ENCODE measurements around the gene GPR137B.

The GPR137B gene

DNA sequence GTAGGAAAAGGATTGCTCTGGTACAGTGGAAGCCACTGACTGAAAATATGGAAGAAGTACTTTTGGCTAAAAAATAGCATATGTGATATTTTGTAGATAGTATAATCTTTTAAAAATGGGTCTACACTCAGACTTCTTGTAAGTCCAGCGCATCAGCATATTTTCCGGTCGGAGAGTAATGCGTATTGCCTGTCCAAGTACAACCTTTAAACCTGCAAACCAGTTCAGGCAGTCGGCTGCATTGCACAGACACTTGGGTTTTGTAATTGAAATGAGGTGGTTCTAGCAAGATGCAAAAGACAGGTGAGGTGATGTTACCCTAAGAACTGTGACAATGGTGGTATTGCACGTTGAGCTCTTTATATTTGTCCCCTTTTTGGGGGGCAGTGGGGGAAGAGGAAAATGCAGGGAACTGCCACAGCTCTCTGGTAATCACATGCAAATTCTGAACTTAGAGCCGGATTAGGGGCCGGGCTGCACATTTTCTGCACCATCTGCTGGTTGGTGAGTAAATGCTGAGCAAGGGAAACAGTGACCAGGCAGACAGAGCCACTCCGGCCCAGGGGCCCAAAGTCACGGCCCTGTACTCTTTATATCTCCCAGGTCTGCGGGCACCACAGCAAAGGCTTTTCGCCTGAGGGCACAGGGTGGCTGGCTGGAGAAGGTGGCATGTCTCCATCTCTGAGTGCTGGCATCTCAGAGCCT is 2.3 kb downstream of the GPR137B start:
- H3K79me2 ChIP-seq (ENCODE audit: control insufficient read depth, insufficient read depth, low read length, unreplicated experiment) = no peaks in the 10 kb centered on the region
- no peak overlapping the region for H3K27ac ChIP-seq (ENCODE audit: low read depth, low read length)
- H3K4me1 ChIP-seq (ENCODE audit: control insufficient read depth, insufficient read depth, low read length, unreplicated experiment) = peaks cover 4% of the 10 kb centered on the region
- H3K27me3 ChIP-seq (ENCODE audit: insufficient read depth, low read length) = peaks cover 17% of the 10 kb centered on the region
- H3K4me3 ChIP-seq (ENCODE audit: low read depth, low read length) = no peak overlapping the region
- no peaks in the 10 kb centered on the region for H3K36me3 ChIP-seq (ENCODE audit: insufficient read depth, low read length)
- no peak overlapping the region for H2AFZ ChIP-seq (ENCODE audit: low read length, unreplicated experiment)

DNA sequence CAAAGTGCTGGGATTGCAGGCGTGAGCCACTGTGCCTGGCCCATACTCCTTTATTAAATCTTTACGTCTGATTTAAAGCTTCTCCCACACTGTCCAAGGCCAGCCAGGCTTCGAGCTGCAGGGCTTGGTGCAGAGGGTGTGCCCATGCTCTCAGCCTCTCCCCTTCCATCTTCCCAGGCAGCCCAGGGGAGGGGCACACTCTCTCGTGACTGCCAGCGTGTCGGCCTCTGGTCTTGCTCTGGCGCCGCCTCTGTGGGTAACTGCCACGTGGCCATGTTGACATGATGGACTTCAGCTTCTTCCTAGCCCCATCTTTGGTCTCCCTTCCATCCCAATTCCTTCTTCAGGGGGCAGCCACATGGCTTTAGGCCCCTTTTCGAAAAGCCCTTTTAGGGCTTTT is 4.7 kb downstream of the GPR137B start:
- Histone ChIP-seq H3K36me3 (ENCODE audit: insufficient read depth, low read length) (no peaks in the 10 kb centered on the region), H3K4me3 (ENCODE audit: low read depth, low read length) (no peak overlapping the region), H3K79me2 (ENCODE audit: control insufficient read depth, insufficient read depth, low read length, unreplicated experiment) (no peaks in the 10 kb centered on the region), H3K27ac (ENCODE audit: low read depth, low read length) (no peak overlapping the region), H3K4me1 (ENCODE audit: control insufficient read depth, insufficient read depth, low read length, unreplicated experiment) (peaks cover 4% of the 10 kb centered on the region), H2AFZ (ENCODE audit: low read length, unreplicated experiment) (no peak overlapping the region), H3K27me3 (ENCODE audit: insufficient read depth, low read length) (no peaks in the 10 kb centered on the region)

DNA sequence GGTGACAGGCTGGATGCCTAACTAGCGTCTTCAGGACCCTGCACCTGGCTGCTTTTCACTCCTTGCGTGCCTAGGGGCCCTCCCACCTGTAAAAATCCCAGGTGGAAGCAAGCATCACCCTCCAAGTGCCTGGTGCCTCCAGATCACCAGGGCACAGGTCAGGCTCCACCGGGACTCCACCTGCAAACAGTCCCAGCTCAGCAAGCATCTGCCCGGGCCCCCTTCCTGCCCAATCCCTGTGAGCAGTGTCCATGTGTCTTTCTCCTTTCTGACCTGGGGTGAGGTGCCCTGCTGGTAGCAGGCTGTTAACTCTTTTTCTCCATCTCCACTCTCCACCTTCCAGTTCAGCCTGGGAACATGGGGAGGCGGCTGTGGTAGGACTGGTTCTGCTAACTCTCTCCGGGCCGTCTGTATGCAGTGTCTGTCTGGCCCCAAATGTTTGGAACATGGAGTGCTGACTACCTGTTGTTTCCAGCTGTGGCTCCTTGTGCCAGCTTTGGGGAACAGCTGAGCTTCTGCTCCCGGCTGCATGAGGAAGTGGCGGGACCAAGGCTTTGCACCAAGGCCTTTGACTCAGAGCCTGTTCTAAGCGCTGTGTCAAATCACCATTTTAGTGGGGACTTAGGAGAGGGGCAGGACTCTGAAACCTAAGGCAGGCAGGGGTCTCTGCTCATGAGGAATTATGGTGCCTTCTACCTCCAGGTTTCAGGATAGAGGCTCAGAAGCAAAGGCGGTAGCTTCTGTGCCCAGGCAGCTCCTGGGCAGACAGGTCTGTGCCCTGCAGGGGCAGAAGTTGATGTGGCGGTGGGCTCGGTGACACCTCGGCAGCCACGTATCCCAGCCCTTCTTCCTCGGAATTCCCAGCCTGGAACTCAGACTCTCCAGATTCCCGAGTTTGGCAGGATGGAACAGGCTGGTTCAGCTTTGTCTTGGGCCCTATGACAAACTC is 5.5 kb downstream of the GPR137B start:
- Histone ChIP-seq H3K27me3 (ENCODE audit: insufficient read depth, low read length) (no peaks in the 10 kb centered on the region), H3K27ac (ENCODE audit: low read depth, low read length) (no peak overlapping the region), H3K79me2 (ENCODE audit: control insufficient read depth, insufficient read depth, low read length, unreplicated experiment) (no peaks in the 10 kb centered on the region), H2AFZ (ENCODE audit: low read length, unreplicated experiment) (no peak overlapping the region), H3K4me3 (ENCODE audit: low read depth, low read length) (no peak overlapping the region), H3K36me3 (ENCODE audit: insufficient read depth, low read length) (no peaks in the 10 kb centered on the region), H3K4me1 (ENCODE audit: control insufficient read depth, insufficient read depth, low read length, unreplicated experiment) (peaks cover 4% of the 10 kb centered on the region)

DNA sequence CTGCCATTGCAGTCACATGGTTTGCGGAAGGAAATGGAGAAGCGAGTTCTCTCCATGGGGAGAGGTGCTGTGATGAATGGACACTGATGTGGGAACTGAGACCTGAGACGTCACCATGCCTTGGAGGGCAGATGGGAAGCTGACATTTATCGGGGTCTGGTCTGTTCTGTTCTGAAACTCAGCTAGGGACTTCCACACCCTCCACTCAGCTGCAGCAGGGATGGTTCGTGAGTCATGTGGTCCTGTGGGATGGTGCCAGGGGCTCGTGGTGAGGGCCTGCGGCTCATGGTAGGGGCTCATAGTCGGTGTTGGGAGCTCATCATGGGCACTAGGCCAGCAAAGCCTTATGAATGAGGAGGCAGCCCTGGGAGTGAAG is 6.1 kb downstream of the GPR137B start:
- Histone ChIP-seq H3K27me3 (ENCODE audit: insufficient read depth, low read length) (no peaks in the 10 kb centered on the region), H3K79me2 (ENCODE audit: control insufficient read depth, insufficient read depth, low read length, unreplicated experiment) (no peaks in the 10 kb centered on the region), H3K4me3 (ENCODE audit: low read depth, low read length) (no peak overlapping the region), H3K36me3 (ENCODE audit: insufficient read depth, low read length) (no peaks in the 10 kb centered on the region), H3K4me1 (ENCODE audit: control insufficient read depth, insufficient read depth, low read length, unreplicated experiment) (peaks cover 4% of the 10 kb centered on the region), H3K27ac (ENCODE audit: low read depth, low read length) (no peak overlapping the region), H2AFZ (ENCODE audit: low read length, unreplicated experiment) (no peak overlapping the region)

DNA sequence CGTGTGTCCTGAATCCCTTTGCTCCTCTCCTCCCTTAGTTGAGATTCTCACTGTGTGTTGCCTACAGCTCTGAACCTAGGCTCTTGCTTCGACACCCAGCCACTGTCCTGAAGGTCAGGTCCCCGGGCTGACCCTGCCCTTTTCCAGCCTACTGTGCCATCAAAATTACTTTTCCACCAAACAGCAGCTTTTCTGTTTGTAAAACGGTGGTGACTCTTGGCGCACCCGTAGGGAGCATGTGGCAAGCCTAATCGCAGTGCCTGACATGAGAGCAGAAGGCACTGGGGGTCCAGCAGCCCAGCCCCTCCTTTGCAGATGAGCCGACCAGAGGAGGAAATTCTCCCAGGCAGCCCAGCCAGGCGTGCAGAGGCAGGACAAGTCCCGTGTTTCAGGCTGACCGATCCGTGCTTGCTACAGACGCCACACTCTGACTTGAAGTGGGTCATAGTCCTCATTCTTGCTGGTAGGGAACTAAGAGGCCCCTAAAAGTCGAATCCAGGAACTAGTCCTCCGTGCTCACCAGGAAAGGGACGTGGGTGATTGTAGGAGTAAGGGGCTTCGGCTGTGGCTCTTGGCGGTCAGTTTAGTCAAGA is 6.8 kb downstream of the GPR137B start:
- no peaks in the 10 kb centered on the region for H3K4me1 ChIP-seq (ENCODE audit: control insufficient read depth, insufficient read depth, low read length, unreplicated experiment)
- H3K79me2 ChIP-seq (ENCODE audit: control insufficient read depth, insufficient read depth, low read length, unreplicated experiment) = no peaks in the 10 kb centered on the region
- no peaks in the 10 kb centered on the region for H3K27me3 ChIP-seq (ENCODE audit: insufficient read depth, low read length)
- no peaks in the 10 kb centered on the region for H3K36me3 ChIP-seq (ENCODE audit: insufficient read depth, low read length)
- H3K27ac ChIP-seq (ENCODE audit: low read depth, low read length) = no peak overlapping the region
- no peak overlapping the region for H3K4me3 ChIP-seq (ENCODE audit: low read depth, low read length)
- H2AFZ ChIP-seq (ENCODE audit: low read length, unreplicated experiment) = no peak overlapping the region

DNA sequence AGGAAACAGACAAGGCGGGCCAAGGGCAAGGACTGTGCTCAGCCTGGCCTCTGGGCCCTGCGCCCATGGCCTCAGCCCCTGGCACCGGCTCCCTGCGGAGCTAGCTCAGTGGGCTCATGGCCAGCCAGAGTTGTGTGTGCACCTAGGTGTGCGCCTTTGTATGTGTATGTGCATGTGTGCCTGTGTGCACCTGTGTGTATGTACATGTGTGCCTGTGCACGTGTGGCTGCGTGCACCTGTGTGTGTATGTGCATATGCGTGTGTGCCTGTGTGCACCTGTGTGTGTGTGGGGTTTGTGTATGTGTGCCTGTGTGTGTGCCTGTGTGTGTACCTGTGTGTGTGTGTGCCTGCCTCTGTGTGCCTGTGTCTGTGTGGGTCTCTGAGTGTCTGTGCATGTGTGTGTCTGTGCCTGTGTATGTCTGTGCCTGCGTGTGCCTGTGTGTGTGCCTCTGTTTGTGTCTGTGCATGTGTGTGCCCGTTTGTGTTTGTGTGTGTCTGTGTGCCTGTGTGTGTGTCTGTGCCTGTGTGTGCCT is 7.4 kb downstream of the GPR137B start:
- H3K27me3 ChIP-seq (ENCODE audit: insufficient read depth, low read length) = no peaks in the 10 kb centered on the region
- H3K36me3 ChIP-seq (ENCODE audit: insufficient read depth, low read length) = no peaks in the 10 kb centered on the region
- no peaks in the 10 kb centered on the region for H3K79me2 ChIP-seq (ENCODE audit: control insufficient read depth, insufficient read depth, low read length, unreplicated experiment)
- no peak overlapping the region for H2AFZ ChIP-seq (ENCODE audit: low read length, unreplicated experiment)
- no peak overlapping the region for H3K4me3 ChIP-seq (ENCODE audit: low read depth, low read length)
- no peak overlapping the region for H3K27ac ChIP-seq (ENCODE audit: low read depth, low read length)
- H3K4me1 ChIP-seq (ENCODE audit: control insufficient read depth, insufficient read depth, low read length, unreplicated experiment) = no peaks in the 10 kb centered on the region

DNA sequence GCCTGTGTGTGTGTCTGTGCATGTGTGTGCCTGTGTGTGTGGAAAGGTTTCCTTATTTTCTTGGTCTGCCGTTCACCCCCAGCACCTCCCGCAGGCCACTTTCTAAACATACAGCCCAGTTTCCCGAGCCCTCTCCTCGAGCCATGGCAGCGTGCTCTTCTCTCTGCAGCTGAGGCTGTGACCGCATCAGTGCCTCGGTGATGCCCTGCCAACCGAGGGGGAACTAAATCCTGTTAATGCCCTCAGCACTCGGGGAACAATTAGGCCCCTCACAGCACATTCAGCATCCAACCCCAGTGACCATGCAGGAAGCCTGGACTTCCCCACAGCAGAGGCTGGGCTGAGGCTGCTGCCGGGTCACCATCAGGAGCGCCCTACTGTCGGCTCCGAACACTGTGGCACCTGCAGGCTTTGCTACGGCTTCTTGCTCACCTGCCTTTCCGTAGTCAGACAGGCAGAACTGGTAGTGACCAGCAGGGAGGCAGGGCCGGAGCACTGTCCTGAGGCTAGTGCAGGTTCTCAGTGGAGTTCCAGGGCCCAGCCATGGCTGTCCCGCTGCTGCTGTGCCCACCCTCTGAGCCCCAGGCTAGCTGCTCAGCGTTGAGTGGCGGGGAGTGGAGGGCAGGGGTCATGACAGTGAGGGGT is 8.1 kb downstream of the GPR137B start:
- Histone ChIP-seq H3K79me2 (ENCODE audit: control insufficient read depth, insufficient read depth, low read length, unreplicated experiment) (no peaks in the 10 kb centered on the region), H3K4me3 (ENCODE audit: low read depth, low read length) (no peak overlapping the region), H3K27me3 (ENCODE audit: insufficient read depth, low read length) (no peaks in the 10 kb centered on the region), H3K27ac (ENCODE audit: low read depth, low read length) (no peak overlapping the region), H3K4me1 (ENCODE audit: control insufficient read depth, insufficient read depth, low read length, unreplicated experiment) (no peaks in the 10 kb centered on the region), H2AFZ (ENCODE audit: low read length, unreplicated experiment) (no peak overlapping the region), H3K36me3 (ENCODE audit: insufficient read depth, low read length) (no peaks in the 10 kb centered on the region)

DNA sequence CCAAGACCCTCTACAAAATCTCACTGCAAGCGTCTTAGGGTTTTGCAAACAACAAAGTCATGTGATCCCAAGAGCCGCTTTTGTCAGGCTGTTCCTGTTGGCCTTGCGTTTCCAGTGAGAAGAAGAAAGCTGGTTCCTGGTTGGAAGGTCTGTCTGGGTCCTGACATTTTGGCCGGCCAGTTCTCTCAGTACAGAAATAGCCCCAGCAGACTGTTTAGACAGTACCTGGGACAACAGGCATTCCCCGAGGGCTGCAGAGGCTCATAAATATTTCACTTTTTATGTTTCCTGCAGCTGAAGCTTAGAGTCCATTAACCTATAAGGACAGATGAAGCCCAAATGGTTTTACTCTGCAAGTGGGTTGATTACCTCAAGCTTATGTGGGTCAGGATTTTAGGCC is 8.6 kb downstream of the GPR137B start:
- Histone ChIP-seq H3K36me3 (ENCODE audit: insufficient read depth, low read length) (no peaks in the 10 kb centered on the region), H2AFZ (ENCODE audit: low read length, unreplicated experiment) (no peak overlapping the region), H3K4me1 (ENCODE audit: control insufficient read depth, insufficient read depth, low read length, unreplicated experiment) (no peaks in the 10 kb centered on the region), H3K79me2 (ENCODE audit: control insufficient read depth, insufficient read depth, low read length, unreplicated experiment) (no peaks in the 10 kb centered on the region), H3K4me3 (ENCODE audit: low read depth, low read length) (no peak overlapping the region), H3K27me3 (ENCODE audit: insufficient read depth, low read length) (no peaks in the 10 kb centered on the region), H3K27ac (ENCODE audit: low read depth, low read length) (no peak overlapping the region)

DNA sequence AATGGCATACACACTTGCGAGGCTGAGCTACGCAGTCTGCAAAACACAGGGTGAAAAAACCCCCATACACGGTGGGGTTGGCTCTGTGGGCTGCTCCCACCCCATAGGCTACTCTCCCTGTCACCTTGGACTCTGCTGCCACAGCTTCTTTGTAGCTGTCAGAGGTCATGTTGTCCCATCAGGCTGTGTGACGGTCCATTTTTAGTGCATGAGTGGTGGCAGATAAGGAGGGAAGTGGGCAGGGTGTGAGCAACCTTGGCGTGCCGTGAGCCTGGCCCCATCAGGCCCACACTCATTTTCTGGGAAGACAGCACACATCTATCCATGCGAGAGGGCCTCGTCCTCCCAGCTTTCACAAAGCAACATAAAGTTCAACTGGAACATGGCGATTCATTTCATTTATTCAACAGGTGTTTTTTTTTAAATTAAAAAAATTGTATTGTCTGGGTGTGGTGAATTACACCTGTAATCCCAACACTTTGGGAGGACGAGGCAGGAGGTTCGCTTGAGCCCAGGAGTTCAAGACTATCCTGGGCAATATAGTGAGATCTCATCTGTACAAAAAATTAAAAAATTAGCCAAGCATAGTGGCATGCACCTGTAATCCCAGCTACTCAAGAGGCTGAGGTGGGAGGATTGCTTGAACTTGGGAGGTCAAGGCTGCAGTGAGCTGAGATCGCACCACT is 9.5 kb downstream of the GPR137B start:
- H3K27ac ChIP-seq (ENCODE audit: low read depth, low read length) = no peak overlapping the region
- H3K4me1 ChIP-seq (ENCODE audit: control insufficient read depth, insufficient read depth, low read length, unreplicated experiment) = no peaks in the 10 kb centered on the region
- no peak overlapping the region for H3K4me3 ChIP-seq (ENCODE audit: low read depth, low read length)
- H3K27me3 ChIP-seq (ENCODE audit: insufficient read depth, low read length) = no peaks in the 10 kb centered on the region
- H3K79me2 ChIP-seq (ENCODE audit: control insufficient read depth, insufficient read depth, low read length, unreplicated experiment) = no peaks in the 10 kb centered on the region
- no peak overlapping the region for H2AFZ ChIP-seq (ENCODE audit: low read length, unreplicated experiment)
- no peaks in the 10 kb centered on the region for H3K36me3 ChIP-seq (ENCODE audit: insufficient read depth, low read length)

DNA sequence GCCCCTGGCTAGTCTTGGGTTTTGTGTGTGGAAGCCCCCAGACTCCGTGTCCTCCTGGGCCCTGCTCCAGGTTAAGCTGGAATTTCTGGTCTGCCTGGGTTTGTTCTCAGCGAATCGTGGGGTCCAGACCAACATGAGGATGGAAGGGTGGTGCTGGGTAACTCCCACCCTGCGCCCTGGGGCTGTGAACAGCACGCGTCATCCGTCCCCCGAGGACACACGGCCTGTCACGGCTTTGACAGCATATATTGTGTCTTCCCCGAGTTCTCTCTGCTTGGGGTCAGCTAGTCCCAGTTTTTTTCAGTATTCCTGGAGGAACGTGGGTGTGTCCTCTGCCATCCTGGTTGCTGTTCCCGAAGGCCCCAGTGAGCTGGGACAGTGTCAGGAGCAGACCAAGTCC is 11.8 kb downstream of the GPR137B start:
- Histone ChIP-seq H3K36me3 (ENCODE audit: insufficient read depth, low read length) (no peaks in the 10 kb centered on the region), H3K4me1 (ENCODE audit: control insufficient read depth, insufficient read depth, low read length, unreplicated experiment) (no peaks in the 10 kb centered on the region), H2AFZ (ENCODE audit: low read length, unreplicated experiment) (no peak overlapping the region), H3K27ac (ENCODE audit: low read depth, low read length) (no peak overlapping the region), H3K27me3 (ENCODE audit: insufficient read depth, low read length) (no peaks in the 10 kb centered on the region), H3K4me3 (ENCODE audit: low read depth, low read length) (no peak overlapping the region), H3K79me2 (ENCODE audit: control insufficient read depth, insufficient read depth, low read length, unreplicated experiment) (no peaks in the 10 kb centered on the region)
